ENCODE results near the gene DNER. TPM values are rescaled to one million over a fixed set of nuclear protein-coding genes. Genes with fewer than 3 reads are reported as not detected.

DNER gene
- total and polyA plus RNA-seq, 2 donors (not counting 3 experiments of a cell fraction or from before 2014, with no cell fraction given), result 0.01 TPM; not detected in 1

DNA sequence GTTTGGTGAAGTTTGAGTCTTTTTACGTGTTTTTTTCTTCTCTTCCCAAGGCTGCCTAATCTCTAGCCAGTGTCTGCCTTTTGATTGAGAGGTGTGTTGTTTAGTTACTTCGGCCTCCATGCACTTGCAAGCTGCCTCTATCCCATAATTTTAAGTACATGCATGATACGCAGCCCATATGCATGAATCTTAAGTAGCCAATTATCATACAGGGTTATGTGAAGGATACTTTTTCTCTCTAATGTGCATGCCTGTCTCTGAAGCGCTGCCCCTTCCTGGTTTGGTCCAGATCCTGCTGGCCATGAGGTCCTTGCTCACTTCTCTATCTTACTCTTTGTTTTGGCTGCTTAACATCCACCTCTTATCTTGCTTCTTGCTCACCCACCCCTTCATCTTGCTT, 369.4 kb downstream of the DNER start:
- ChIA-PET CTCF (no interaction called here), POLR2A (no interaction called here)
- H3K79me2 ChIP-seq (ENCODE audit: control insufficient read depth, insufficient read depth, low read length), result no peaks in the 10 kb centered on the region
- H3K27ac ChIP-seq (ENCODE audit: insufficient read depth, low read depth, low read length), result no peak overlapping the region
- no peak overlapping the region for H3K9ac ChIP-seq (replicated peaks; ENCODE audit: extremely low read depth, insufficient read depth, low read length)
- intact Hi-C loops (cut with micrococcal nuclease), result no loop called here
- dilution Hi-C loops (cut with MboI; ENCODE audit: extremely low pct_ligation_motif_present, low sequenced_read_pairs), result no loop called here
- TF ChIP-seq MYC (IDR thresholded peaks at IDR 0.05; ENCODE audit: low read depth, low read length), result no peak
- H3K4me2 ChIP-seq (ENCODE audit: insufficient read depth, low read length), result no peak overlapping the region
- FAIRE-seq, result no peak
- BruUV-seq (replicated peaks), result no TSS peak
- peaks cover 1% of the 10 kb centered on the region for H3K9me3 ChIP-seq (replicated peaks; ENCODE audit: control insufficient read depth, insufficient read depth, low read length)
- H3K27me3 ChIP-seq (ENCODE audit: control insufficient read depth in 2 of 2, insufficient read depth in 2 of 2, low read length in 2 of 2), result no peaks in the 10 kb centered on the region
- no peaks in the 10 kb centered on the region for H3K9me1 ChIP-seq (replicated peaks; ENCODE audit: control insufficient read depth, extremely low read depth, insufficient read depth, low read length)
- H4K20me1 ChIP-seq (replicated peaks; ENCODE audit: control insufficient read depth, extremely low read depth, insufficient read depth, low read length), result no peaks in the 10 kb centered on the region
- no peaks in the 10 kb centered on the region for H3K4me1 ChIP-seq (ENCODE audit: control insufficient read depth, extremely low read depth, insufficient read depth, low read length)
- H3K36me3 ChIP-seq (ENCODE audit: control insufficient read depth in 2 of 2, extremely low read depth in 1 of 2, insufficient read depth in 2 of 2, low read length in 2 of 2), result no peaks in the 10 kb centered on the region
- no peak overlapping the region for H3K4me3 ChIP-seq (replicated peaks in 1 of 3; ENCODE audit: insufficient read depth in 1 of 3, low read depth in 1 of 3, low read length in 3 of 3)
- no peak overlapping the region for H2AFZ ChIP-seq (ENCODE audit: low read depth, low read length)
- DNase-seq (ENCODE audit: low read depth, low spot score), result no peak

GRCh38 chr2:229344151-229344551, 370.2 kb downstream of the DNER start:
- H4K20me1 ChIP-seq (replicated peaks; ENCODE audit: control insufficient read depth, extremely low read depth, insufficient read depth, low read length), result no peaks in the 10 kb centered on the region
- CTCF ChIA-PET, result no interaction called here
- no TSS peak for BruUV-seq (replicated peaks)
- no peaks in the 10 kb centered on the region for H3K79me2 ChIP-seq (ENCODE audit: control insufficient read depth, insufficient read depth, low read length)
- H3K9me3 ChIP-seq (replicated peaks; ENCODE audit: control insufficient read depth, insufficient read depth, low read length), result peaks cover 1% of the 10 kb centered on the region
- H3K9ac ChIP-seq (replicated peaks; ENCODE audit: extremely low read depth, insufficient read depth, low read length), result no peak overlapping the region
- DNase-seq (ENCODE audit: low read depth, low spot score), result no peak
- no peak overlapping the region for H3K4me3 ChIP-seq (replicated peaks in 1 of 3; ENCODE audit: insufficient read depth in 1 of 3, low read depth in 1 of 3, low read length in 3 of 3)
- no peak overlapping the region for H2AFZ ChIP-seq (ENCODE audit: low read depth, low read length)
- no peaks in the 10 kb centered on the region for H3K36me3 ChIP-seq (ENCODE audit: control insufficient read depth in 2 of 2, extremely low read depth in 1 of 2, insufficient read depth in 2 of 2, low read length in 2 of 2)
- no peaks in the 10 kb centered on the region for H3K4me1 ChIP-seq (ENCODE audit: control insufficient read depth, extremely low read depth, insufficient read depth, low read length)
- H3K27me3 ChIP-seq (ENCODE audit: control insufficient read depth in 2 of 2, insufficient read depth in 2 of 2, low read length in 2 of 2), result no peaks in the 10 kb centered on the region
- no peak for FAIRE-seq
- no peak overlapping the region for H3K27ac ChIP-seq (ENCODE audit: insufficient read depth, low read depth, low read length)
- no peak overlapping the region for H3K4me2 ChIP-seq (ENCODE audit: insufficient read depth, low read length)
- intact Hi-C loops (cut with micrococcal nuclease) (no loop called here), dilution Hi-C loops (cut with MboI; ENCODE audit: extremely low pct_ligation_motif_present, low sequenced_read_pairs) (no loop called here)
- H3K9me1 ChIP-seq (replicated peaks; ENCODE audit: control insufficient read depth, extremely low read depth, insufficient read depth, low read length), result no peaks in the 10 kb centered on the region
- POLR2A ChIA-PET, result no interaction called here
- no peak for TF ChIP-seq CTCF (IDR thresholded peaks at IDR 0.05; ENCODE audit: extremely low read depth in 1 of 2, insufficient read depth in 1 of 2, low read depth in 1 of 2, low read length in 2 of 2)
